SW480 (cell line): Measurements from ENCODE around the gene TULP4.
"Not testable (repeated sequence)": the region's sequence is repeated elsewhere in the genome, so short reads cannot be mapped to it uniquely, and the experiment has no call there.

ENCODE experiments used
- DNase-seq: peaks from one replicate; pipeline ENCODE4 v3.0.0-alpha.2; 2016; ENCODE audit warnings: low spot score

The TULP4 gene

GRCh38 chr6:158503222-158503621 lies 191.0 kb downstream of the TULP4 start:
- no peak for DNase-seq

- no peak for DNase-seq
These were observed 191.6 kb downstream of the TULP4 start for GRCh38 chr6:158503846-158504245.

- DNase-seq: no peak
These were observed 192.9 kb downstream of the TULP4 start for GRCh38 chr6:158505194-158505593.

GRCh38 chr6:158506601-158507000 lies 194.3 kb downstream of the TULP4 start:
- DNase-seq: no peak

- no peak for DNase-seq
These were observed 194.9 kb downstream of the TULP4 start for GRCh38 chr6:158507174-158507573.

GRCh38 chr6:158508450-158508849 lies 196.2 kb downstream of the TULP4 start:
- no peak for DNase-seq

GRCh38 chr6:158509465-158509864 lies 197.2 kb downstream of the TULP4 start:
- DNase-seq: no peak

- DNase-seq: no peak
These were observed 200.5 kb downstream of the TULP4 start for GRCh38 chr6:158512809-158513208.

- DNase-seq: no peak
These were observed 201.9 kb downstream of the TULP4 start for GRCh38 chr6:158514176-158514575.

GRCh38 chr6:158514991-158515390 lies 202.7 kb downstream of the TULP4 start:
- DNase-seq: no peak

- DNase-seq: no peak
These were observed 203.8 kb downstream of the TULP4 start for GRCh38 chr6:158516098-158516497.

GRCh38 chr6:158517038-158517437 lies 204.8 kb downstream of the TULP4 start:
- DNase-seq: no peak

- DNase-seq: no peak
These were observed 205.3 kb downstream of the TULP4 start for GRCh38 chr6:158517581-158517980.

- DNase-seq: peak; percentile 84
These were observed 206.2 kb downstream of the TULP4 start for GRCh38 chr6:158518191-158519127.

GRCh38 chr6:158519300-158519699 lies 207.0 kb downstream of the TULP4 start:
- no peak for DNase-seq

GRCh38 chr6:158519761-158520160 lies 207.5 kb downstream of the TULP4 start:
- no peak for DNase-seq

GRCh38 chr6:158520975-158521374 lies 208.7 kb downstream of the TULP4 start:
- not testable (repeated sequence) for DNase-seq

- no peak for DNase-seq
These were observed 209.5 kb downstream of the TULP4 start for GRCh38 chr6:158521759-158522158.

- no peak for DNase-seq
These were observed 210.4 kb downstream of the TULP4 start for GRCh38 chr6:158522616-158523015.

GRCh38 chr6:158524311-158524710 lies 212.0 kb downstream of the TULP4 start:
- DNase-seq: no peak

GRCh38 chr6:158527858-158528257 lies 215.6 kb downstream of the TULP4 start:
- not testable (repeated sequence) for DNase-seq

GRCh38 chr6:158528826-158529225 lies 216.6 kb downstream of the TULP4 start:
- no peak for DNase-seq

- no peak for DNase-seq
These were observed 217.4 kb downstream of the TULP4 start for GRCh38 chr6:158529629-158530028.

GRCh38 chr6:158531566-158531965 lies 219.3 kb downstream of the TULP4 start:
- no peak for DNase-seq
